ENCODE results near the gene AKAP12.

The AKAP12 gene

DNA sequence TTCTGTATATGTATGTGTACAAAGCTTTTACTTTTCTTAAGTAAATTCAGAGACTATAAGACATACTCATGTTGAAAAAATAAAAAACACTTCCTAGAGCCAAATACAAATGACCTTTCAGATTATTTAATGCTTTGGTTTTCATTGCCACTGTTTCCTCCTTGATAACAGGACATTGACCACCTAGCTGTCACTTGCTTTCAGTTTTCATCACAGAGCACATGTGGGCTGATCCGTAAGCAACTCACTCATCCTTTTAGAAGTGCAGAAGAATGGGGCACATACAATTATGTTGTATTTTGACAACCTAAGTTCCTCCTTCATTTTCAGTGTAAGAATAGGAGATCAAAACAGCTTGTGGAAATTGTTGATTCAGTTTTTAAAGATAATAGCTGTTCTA is 145.4 kb downstream of the AKAP12 start:
- DNase-seq = no peak

DNA sequence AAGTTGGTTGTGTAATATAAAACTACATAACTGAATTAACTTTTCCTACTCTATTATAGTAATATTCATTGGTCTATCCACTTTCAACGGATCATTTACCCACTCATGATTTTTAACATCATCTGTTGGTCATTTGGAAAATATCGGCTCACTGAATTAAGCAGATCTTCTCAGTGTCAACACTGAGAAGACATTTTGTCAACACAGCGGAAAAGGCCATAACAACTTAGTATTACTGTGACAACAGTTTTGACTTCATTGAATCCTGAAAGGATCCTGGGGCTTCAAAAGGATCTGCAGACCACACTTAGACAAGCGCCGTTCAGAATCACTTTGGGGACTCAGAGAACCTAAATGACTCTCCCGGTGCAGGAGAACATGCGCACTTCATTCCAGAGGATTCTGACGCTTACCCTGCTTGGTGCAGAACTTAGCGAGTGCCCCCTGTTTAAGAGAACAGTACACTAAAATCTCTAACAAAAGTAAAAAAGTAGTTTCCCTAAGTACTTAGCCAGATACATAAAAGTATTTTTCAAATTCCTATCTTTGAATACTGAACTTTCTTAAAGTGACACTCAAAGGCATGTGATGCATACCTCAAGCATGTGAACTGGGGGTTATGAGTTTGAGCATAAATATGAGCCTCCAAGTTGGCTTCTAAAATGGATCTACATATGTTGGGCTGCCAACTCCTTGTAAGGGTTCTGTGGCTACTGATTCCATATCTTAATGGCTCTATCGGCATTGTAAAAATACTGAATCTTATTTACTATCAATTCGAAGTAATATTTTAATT is 147.6 kb downstream of the AKAP12 start:
- DNase-seq = no peak

DNA sequence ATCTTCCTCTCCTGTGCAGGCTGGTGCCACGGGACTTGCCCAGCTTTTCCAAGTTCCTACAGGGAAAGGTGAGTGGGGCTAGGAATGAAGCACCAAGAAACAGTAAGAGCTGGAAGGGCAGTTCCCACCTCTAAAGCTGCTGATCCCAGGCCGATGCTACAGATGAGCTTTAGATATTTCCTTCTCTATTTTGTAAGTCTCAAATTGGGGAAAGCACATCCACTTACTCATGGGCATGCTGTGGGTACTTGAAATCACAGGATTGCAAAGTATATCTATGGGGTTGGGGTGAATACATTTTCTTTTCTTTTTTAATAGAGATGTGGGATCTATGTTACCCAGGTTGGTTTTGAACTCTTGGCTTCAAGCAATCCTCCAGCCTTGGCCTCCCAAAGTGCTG is 148.5 kb downstream of the AKAP12 start:
- DNase-seq = no peak

DNA sequence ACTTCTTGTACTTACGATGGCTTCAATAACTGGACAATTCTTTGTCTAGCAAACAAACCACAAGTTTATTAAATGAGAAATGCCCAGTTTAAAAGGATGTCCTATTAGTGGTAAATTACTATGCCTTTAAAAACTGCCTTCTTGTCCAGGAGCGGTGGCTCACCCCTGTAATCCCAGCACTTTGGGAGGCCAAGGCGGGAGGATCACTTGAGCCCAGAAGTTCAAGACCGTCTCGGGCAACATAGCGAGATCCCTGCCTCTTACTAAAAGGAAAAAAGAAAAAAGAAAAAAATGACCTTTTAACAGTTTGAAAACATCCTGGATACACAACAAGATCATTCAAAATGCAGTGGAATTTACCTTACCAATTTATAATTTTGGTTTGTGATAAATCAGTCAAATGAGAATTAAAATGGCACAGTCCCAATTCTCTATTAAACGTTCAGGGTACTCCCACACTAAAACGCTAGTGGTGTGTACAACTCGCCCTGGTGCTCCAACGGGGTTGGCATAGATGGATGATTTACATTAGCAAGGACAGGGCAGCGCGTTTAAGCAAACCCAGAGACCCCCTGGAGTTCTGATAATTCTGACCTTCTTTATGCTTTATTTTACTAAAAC is 149.3 kb downstream of the AKAP12 start:
- DNase-seq = no peak

DNA sequence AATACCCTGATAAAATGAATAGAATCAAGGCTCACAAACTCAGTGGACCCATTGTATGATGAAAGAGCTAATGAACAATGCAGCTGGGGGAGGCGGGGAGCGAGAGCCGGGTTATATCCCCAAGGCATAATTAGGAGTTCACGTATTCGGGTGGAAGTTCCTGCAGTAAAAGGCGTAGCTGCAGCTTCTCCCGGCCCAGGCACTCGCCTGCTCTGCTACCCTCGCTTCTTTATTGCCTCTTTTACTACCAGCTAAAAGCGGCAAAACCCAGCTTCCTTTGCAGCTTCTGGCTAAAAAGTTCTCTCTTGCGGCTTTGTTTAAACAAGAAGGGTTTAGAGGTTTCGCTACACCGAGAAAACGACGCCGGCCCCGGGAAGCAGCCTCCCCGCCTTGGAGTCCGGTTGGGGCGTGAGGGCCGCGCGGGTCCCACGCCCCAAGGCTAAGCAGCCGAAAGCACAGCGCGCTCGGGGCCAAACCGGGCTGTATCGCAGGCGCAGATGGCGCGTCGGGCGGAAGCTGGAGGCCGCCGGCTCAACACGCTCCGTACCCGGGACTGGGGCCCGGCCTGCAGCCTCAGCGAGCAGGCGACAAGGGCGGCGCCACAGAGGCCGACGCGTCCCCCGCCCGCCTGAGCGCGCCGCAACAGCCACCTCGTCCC is 150.0 kb downstream of the AKAP12 start:
- peak; percentile 80 for DNase-seq

DNA sequence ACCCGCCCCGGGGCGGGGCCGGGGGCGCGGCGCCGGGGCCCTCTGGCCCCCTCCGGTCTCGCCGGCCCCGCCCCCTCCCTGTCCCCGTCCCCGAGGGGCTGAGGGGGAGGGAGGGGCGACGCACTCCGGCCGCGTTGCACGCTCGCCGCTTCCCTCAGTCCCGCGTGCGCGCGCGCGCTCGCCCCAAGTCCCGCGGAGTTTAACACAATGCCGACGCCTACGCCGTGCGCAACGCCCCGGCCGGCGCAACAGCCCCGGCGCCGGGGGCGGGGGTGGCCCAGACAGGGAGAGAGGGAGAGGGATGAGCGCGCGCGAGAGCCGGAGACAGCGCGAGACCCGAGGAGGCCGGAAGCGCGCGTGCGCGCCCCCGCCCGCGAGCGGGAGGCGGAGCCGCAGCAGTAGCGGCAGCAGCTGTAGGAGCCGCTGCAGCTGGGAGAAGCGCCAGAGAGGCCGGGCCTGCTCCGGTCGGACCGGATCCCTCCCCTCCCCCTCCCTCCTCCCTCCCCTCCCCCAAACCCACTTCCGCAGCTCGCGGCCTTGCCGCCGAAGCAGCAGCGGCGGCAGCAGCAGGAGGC is 150.6 kb downstream of the AKAP12 start:
- DNase-seq = peak; percentile 98

DNA sequence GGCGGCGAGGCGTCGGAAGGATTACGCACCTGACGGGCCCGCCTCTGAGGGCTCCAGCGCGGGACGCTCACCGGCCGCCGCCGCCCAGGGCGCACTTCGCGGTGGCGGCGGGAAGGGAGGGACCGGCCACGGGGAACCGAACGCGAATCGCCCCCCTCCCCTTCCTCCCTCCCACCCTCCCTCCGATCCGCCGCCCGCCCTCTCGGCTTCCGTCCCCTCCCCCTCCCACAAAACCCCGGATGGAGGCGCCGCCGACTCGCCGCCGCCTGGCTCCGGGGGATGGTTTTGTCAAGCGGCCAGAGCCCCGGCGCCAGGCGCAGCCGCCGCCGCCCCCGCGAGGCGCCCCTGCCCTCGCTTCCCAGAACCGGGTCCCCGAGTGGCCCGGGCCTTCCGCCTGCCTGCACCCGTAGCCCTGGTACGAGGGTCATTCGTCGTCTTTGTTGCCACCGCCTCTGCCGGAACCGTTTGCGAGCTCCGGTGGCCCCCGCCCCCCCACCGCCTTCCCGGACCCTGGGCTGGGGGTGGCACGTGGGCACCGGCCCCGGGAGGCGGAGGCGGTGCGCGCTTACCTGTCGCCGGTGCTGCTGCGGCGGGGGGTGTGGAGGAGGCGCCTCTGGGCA is 151.2 kb downstream of the AKAP12 start:
- peak; percentile 66 for DNase-seq

DNA sequence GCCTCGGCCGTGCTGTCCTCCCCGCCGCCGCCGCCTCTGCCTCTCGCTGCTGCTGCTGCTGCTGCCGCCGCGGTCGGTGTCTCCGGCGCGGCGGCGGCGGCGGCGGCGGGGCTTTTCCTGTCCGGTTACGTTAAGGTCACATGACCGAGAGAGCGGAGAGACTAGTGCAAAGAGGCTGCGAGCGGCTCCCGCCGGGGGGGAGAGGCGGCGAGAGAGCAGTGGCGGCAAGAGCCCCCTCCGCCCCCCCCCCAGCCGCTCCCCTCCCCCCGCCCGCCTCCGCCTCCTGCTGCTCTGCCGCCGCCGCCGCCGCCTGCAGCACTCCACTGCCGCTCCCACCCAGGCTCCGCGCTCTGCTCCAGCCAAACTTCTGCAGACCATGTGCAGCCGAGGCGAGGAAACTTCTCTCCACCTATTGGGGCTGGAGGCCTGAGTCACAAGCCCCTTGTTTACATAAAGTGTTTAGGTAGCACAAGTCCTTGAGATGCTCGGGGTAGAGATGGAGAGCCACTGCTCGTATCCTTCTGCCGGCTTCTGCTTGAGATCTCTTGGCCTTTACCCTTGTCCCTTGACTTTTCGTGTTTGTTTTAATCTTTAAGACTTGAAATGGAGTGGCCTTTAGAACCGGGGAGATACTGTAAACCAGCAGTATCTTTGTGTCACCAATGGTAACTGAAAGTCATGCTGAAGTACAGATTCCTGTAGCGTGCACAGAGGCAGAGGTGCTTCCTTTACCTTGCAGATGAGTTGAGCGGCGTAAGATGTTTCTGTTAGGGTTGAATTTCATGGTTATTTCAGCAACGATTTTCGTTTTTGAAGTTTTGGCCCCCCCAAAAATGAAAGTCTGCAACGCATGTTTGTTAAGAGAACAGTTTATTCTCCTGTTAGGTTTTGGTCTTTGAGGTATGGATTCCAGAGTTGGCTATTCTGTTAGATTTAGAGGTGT is 152.0 kb downstream of the AKAP12 start, which contains the start of gene ZBTB2:
Gene ZBTB2, minus strand, starts transcription at position 89 of the 943 bp plus-strand sequence. CDS start 17,922 bp downstream, outside the sequence.
- peak; percentile 48 for DNase-seq

DNA sequence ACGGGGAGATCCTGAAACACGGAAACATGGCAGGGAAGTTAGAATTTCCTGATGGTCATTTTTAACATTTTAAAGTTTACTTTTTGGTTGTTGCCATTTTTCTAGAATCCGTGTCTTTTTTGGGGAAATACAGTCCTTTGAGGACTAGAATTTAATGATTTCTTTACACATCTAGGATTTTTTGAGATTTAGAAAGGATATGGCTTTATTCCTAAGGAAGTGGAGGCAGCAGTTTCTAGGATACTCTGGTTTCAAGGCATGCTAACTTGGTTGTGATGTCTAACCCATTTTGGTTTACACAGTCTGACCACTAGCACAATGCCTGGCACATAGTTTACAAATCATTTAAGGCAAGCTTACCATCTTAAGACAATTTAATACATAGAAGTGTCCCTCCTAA is 152.7 kb downstream of the AKAP12 start:
- DNase-seq = no peak

DNA sequence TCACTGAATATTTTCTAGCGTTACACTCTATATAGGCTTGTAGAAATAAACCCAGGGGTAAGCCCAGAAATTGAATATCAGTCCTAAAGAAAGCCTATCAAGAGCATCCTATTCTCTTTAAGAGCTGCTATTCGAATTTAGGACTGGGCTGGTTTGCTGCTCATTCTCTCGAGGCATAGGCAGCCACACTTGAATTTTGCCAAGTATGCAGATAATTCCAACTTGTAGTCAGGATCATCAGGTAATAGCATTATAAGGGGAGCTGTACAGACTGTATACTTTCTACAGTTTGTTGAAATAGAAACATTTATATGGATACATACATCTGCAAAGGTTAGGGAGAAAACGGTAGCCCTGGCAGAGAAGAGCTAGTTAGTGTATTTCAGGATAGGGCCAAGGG is 153.6 kb downstream of the AKAP12 start:
- no peak for DNase-seq

DNA sequence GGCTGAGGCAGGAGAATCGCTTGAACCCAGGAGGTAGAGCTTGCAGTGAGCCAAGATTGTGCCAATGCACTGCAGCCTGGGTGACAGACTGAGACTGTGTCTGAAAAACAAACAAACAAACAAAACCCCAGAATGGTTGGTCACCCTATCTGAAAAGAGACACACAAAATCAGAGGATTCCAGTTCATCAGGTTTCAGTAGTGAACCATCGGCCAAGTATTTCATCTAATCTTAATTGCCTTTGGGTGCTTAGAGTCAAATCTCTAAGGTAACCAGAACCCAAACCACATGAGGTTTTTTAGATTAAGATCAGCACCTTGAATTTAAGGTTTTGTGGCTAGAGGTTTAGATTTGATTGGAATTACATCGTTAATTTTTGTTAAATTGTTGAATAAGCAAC is 159.9 kb downstream of the AKAP12 start:
- no peak for DNase-seq

DNA sequence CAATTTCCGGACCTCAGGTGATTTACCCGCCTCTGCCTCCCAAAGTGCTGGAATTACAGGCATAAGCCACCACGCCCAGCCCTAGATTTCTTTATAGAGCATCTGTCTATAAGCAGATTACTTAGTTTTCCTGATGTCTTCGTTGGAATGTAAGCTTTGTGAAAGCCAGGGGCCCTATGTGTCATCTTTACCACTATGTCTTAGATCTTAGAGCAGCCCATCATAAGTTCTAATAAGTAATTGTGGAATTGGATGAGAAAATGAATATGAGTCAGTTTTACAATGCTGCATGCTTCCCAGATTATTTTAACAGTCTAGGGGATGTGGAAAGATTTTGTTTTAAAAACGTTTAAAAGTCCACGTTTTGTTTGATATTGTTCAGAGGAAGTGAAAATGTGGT is 160.7 kb downstream of the AKAP12 start:
- DNase-seq = no peak

DNA sequence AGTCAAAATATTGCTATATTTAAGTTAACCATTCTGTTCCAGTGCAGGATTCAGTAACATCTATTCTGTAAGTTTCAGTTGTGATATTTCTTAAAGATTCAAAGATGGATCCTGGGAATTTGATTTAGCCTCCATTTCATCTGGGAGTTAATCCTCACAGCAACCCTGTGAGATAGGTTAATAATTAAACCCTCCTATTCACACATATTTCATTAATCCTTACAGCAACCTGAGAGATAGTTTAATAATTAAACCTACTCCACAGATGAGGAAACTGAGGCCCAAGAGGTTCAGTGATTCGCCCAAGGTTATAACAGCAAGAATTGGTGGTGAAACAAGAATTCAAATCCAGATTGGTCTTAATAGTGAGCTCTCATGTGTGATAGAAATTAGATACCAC is 162.5 kb downstream of the AKAP12 start:
- DNase-seq = no peak

DNA sequence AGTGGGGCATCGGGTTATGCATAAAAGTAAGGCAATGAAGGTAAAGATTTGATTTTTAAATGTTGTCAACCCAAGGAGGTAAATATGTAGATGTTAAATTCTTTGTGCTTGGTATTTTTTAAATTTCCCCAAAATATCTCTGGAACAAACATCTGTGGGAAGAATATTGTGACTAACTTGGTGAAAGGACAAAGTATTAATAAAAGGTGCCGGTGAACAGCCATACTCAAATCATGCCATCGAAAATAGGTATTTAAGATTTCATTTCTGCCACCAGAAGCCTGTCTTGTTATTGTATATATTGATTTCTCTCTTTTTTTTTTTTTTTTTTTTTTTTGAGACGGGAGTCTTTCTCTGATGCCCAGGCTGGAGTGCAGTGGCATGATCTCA is 164.1 kb downstream of the AKAP12 start:
- DNase-seq = no peak

All from midbrain (tissue), 1 donor.